AG08395 (cell line): Measurements from ENCODE around the gene PSMB11.

Experiments used
- DNase-seq: peaks from one replicate; pipeline ENCODE4 v3.0.0; 2012; ENCODE audit warnings: mixed read lengths, low spot score

Gene PSMB11

GRCh38 chr14:23043754-23044153 is 1.7 kb downstream of the PSMB11 start:
- DNase-seq = no peak

GRCh38 chr14:23044840-23045239 is 2.8 kb downstream of the PSMB11 start:
- no peak for DNase-seq

- DNase-seq = no peak
Measured at GRCh38 chr14:23045419-23046357, 3.7 kb downstream of the PSMB11 start.

- no peak for DNase-seq
Measured at GRCh38 chr14:23047034-23047634, 5.1 kb downstream of the PSMB11 start.

GRCh38 chr14:23047751-23048693 is 6.0 kb downstream of the PSMB11 start:
- DNase-seq = no peak

GRCh38 chr14:23049011-23049410 is 7.0 kb downstream of the PSMB11 start:
- DNase-seq = no peak

- no peak for DNase-seq
Measured at GRCh38 chr14:23051141-23052057, 9.4 kb downstream of the PSMB11 start.

GRCh38 chr14:23052182-23052623 is 10.2 kb downstream of the PSMB11 start:
- no peak for DNase-seq

- DNase-seq = no peak
Measured at GRCh38 chr14:23052671-23053070, 10.7 kb downstream of the PSMB11 start.

GRCh38 chr14:23053426-23053825 is 11.4 kb downstream of the PSMB11 start:
- DNase-seq = no peak

GRCh38 chr14:23054000-23054811 is 12.2 kb downstream of the PSMB11 start:
- peak; percentile 30 for DNase-seq

- no peak for DNase-seq
Measured at GRCh38 chr14:23055147-23055550, 13.1 kb downstream of the PSMB11 start.

GRCh38 chr14:23055621-23056144 is 13.7 kb downstream of the PSMB11 start:
- DNase-seq = peak; percentile 31

GRCh38 chr14:23056145-23056955 is 14.3 kb downstream of the PSMB11 start:
- peak; percentile 85 for DNase-seq

GRCh38 chr14:23056956-23057756 is 15.1 kb downstream of the PSMB11 start, which contains the start of gene CDH24:
Gene CDH24, minus strand, starts transcription at chr14:23057520. Its CDS starts 1,787 bp downstream, at chr14:23055733.
- peak; percentile 77 for DNase-seq

- DNase-seq = peak; percentile 85
Measured at GRCh38 chr14:23057757-23058653, 16.0 kb downstream of the PSMB11 start.
